ENCODE results near the gene SPAM1.
"Not testable (repeated sequence)": the region's sequence is repeated elsewhere in the genome, so short reads cannot be mapped to it uniquely, and the experiment has no call there.

SPAM1 gene

DNA sequence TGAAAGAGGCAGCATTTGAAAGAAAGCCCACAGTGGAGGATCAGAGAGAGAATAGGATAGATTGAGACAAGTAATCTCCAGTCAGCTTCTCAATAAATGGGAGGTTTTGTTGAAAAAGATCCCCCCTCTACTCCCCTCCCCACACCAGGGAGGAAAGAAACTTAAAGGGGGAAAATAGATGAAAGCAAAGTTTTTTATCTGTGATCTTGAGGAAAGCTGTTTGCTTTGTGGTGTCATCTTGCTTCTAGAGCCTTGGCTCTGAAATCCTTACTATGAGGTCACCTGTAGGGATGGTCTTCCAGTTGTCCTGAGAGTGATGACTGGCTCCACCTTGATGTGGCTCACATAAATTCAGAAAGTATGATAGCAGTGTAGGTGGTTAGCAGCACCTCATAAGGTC, at the start of gene SPAM1:
TSS of gene SPAM1 (plus strand) at position 301 of the 400 bp plus-strand sequence. CDS start 28,330 bp downstream, outside the sequence.
- no peak for TF ChIP-seq ZFX (IDR thresholded peaks at IDR 0.05)
- TF ChIP-seq CTCF (conservative IDR thresholded peaks at IDR 0.05) = no peak
- H3K27ac ChIP-seq = no peak within 1 kb of the TSS

GRCh38 chr7:123876557-123877256, 48.3 kb upstream of the SPAM1 start:
- no peak overlapping the region for H3K27ac ChIP-seq
- TF ChIP-seq CTCF (conservative IDR thresholded peaks at IDR 0.05) (no peak), ZFX (IDR thresholded peaks at IDR 0.05) (no peak)

DNA sequence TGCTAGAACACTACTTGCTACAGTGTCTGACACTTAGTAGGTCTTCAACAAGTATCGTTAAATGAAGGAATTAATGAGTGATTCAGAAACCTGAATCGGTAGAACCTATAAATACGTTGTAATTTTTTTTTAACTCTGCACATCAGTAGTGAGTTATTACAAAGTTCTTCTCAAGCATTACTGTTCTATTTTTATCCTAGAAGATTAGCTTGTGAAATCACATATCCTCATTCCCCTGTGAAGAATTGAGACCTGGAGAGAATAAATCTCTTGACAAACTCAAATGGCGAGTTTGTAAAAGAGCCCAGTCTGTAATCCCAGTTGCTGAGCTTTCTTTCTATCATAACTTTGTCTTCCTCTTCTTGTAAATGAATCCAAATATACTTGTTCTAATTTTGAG, 45.4 kb upstream of the SPAM1 start:
- no peak for TF ChIP-seq CTCF (conservative IDR thresholded peaks at IDR 0.05)
- TF ChIP-seq ZFX (IDR thresholded peaks at IDR 0.05) = no peak
- no peak overlapping the region for H3K27ac ChIP-seq

DNA sequence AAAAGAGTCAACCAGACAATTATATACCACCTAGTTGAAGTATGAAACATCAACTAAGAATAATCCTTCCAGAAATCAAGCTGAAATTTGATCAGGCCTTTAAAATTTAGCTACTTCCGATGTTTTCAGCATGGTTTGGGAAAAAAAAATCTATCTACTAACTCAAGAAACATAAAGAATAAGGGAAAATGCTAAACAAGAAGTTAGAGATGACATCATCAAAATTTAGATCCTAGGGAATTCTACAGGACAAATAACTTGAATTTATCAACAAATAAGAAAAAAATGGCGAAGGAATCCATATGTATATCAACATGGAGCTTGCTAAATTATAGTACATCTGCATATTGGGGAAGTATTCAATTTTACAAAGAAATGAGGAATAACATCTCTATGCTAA, 43.7 kb upstream of the SPAM1 start:
- no peak overlapping the region for H3K27ac ChIP-seq
- TF ChIP-seq CTCF (conservative IDR thresholded peaks at IDR 0.05) (no peak), ZFX (IDR thresholded peaks at IDR 0.05) (no peak)

GRCh38 chr7:123883154-123883553, 41.9 kb upstream of the SPAM1 start:
- H3K27ac ChIP-seq = no peak overlapping the region
- TF ChIP-seq CTCF (conservative IDR thresholded peaks at IDR 0.05) = no peak
- TF ChIP-seq ZFX (IDR thresholded peaks at IDR 0.05) = no peak

- H3K27ac ChIP-seq = no peak overlapping the region
- TF ChIP-seq CTCF (conservative IDR thresholded peaks at IDR 0.05) = no peak
- no peak for TF ChIP-seq ZFX (IDR thresholded peaks at IDR 0.05)
Observed at GRCh38 chr7:123888192-123888591, 36.8 kb upstream of the SPAM1 start.

GRCh38 chr7:123894753-123895152, 30.3 kb upstream of the SPAM1 start:
- H3K27ac ChIP-seq = not testable (repeated sequence)

DNA sequence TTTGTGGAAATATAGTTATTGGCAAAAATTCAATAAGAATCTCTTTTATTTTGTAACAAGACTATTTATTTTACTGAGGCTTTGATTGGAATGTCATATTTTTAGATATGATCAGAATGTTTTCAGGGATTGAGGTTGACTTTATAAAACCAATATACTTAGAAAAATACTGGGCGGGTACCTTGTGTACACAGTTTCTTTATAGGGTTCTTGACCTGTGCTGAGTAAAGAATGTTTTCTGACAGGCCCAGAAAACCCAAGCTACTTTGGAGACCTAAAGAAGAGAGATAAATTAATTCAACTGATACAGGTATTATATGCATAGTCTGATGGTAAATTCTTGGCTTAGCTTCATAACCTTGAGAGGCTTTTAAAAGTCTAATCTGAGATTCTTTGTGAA, 23.9 kb upstream of the SPAM1 start:
- TF ChIP-seq ZFX (IDR thresholded peaks at IDR 0.05) (no peak), CTCF (conservative IDR thresholded peaks at IDR 0.05) (no peak)
- no peak overlapping the region for H3K27ac ChIP-seq
